Fibroblast of the aortic adventitia (primary cell): Measurements from ENCODE around the gene CHTF8. TPM values are rescaled to one million over a fixed set of nuclear protein-coding genes. Genes with fewer than 3 reads are reported as not detected.
A peak's percentile ranks its signal among the peaks of the same experiment; 100 is the strongest.

ENCODE experiments used
- DNase-seq: peaks from one replicate; pipeline ENCODE4 v3.0.0-alpha.2; 2010; ENCODE audit warnings: low read depth
- H3K4me3 ChIP-seq: 2 replicates; pipeline ENCODE4 v1.5.1; 2011; ENCODE audit warnings: low read depth, mild to moderate bottlenecking, control low read depth, low read length, moderate library complexity
- total RNA-seq: library from RNA; depleted of rRNA; stranded (reverse); fragments of >200 nt; gene quantifications from 2 replicates; pipeline ENCODE4 v1.2.3, GENCODE V29; 2012; ENCODE audit warnings: low replicate concordance
- TF ChIP-seq, protein P1 (sequence below): IDR thresholded peaks from 2 replicates; pipeline ENCODE4 v1.5.1; 2011; ENCODE audit warnings: mild to moderate bottlenecking, low read length, control low read depth, inconsistent platforms; ENCODE audit not compliant: insufficient read depth

The CHTF8 gene
- total RNA-seq, 1 donor, result 90.6 TPM

DNA sequence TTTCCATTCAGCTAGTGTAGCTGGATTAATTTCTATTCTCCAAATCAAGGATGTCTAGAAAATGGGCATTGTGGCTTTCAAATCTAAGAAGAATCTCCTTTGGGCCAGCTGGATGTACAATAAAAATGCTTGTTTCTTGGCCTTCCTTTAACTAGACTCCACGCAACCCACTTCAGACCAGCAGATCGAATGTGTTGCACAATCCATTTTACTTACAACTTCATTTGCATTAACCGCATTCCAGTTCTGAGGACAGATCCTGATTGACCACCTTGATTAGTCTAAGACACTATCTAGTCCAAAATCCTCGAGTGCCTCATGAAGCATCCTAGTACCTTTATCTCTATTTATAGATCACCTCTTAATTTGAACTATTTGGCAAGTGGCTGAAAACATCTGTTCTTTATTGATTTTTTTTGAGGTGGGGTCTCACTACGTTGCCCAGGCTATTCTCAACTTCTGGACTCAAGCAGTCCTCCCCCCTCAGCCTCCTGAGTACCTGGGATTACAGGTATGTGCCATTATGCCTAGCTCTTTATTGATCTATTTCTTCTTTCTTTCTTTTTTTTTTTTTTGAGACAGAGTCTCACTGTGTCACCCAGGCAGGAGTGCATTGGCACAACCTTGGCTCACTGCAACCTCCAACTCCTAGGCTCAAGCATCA is 47.2 kb downstream of the CHTF8 start:
- H3K4me3 ChIP-seq, result no peak overlapping the region
- TF ChIP-seq, protein P1, sequence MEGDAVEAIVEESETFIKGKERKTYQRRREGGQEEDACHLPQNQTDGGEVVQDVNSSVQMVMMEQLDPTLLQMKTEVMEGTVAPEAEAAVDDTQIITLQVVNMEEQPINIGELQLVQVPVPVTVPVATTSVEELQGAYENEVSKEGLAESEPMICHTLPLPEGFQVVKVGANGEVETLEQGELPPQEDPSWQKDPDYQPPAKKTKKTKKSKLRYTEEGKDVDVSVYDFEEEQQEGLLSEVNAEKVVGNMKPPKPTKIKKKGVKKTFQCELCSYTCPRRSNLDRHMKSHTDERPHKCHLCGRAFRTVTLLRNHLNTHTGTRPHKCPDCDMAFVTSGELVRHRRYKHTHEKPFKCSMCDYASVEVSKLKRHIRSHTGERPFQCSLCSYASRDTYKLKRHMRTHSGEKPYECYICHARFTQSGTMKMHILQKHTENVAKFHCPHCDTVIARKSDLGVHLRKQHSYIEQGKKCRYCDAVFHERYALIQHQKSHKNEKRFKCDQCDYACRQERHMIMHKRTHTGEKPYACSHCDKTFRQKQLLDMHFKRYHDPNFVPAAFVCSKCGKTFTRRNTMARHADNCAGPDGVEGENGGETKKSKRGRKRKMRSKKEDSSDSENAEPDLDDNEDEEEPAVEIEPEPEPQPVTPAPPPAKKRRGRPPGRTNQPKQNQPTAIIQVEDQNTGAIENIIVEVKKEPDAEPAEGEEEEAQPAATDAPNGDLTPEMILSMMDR, result no peak
- DNase-seq, result no peak

DNA sequence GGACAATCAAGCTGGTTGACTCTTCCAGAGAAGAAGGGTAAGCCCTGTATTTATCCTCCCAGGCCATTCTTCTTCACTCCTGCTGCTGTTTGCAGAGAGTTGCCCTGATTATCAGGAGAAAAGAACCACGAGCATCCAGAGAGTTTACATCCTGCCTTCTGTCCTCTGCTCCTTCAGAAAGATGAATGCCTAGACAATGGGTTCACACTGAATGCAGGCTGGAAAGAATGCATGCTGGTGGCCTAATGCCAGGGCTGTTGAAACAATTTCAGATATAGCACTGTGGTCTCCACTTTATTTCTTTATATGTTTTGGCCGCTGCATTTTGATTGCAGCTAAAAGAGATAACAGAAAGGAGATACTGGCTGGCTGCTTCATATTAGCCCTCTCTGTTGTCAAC is 48.1 kb downstream of the CHTF8 start:
- TF ChIP-seq, protein P1, result no peak
- no peak overlapping the region for H3K4me3 ChIP-seq
- DNase-seq, result peak; percentile 91

DNA sequence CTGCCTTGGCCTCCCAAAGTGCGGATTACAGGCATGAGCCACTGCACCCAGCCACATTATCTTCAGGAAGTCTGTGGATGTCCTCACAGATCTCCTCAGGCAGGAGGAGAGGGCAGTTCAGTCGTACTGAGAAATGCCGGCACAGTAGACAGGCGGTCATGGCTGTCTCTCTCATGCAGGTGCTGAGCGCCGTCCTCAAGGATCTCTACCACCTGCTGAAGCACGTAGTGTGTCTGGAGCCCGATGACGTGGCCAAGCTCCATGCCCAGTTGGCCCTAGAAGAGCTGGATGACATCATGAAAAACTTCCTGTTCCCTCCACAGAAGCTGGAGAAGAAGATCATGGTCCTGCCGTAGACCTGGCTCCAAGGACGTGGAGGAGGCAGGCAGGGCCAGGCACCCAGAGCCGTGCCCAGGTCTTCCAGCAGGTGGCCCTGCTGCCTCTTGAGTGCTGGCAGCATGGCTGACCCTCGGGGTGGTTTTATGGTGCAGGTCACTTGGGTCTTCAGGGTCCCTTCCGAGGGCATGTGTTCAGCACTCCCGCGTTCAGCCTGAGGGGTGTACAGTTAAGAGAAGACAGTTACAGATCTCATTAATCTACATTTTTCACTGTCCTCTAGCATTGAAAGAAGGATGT is 49.0 kb downstream of the CHTF8 start:
- TF ChIP-seq, protein P1, result no peak
- no peak overlapping the region for H3K4me3 ChIP-seq

DNA sequence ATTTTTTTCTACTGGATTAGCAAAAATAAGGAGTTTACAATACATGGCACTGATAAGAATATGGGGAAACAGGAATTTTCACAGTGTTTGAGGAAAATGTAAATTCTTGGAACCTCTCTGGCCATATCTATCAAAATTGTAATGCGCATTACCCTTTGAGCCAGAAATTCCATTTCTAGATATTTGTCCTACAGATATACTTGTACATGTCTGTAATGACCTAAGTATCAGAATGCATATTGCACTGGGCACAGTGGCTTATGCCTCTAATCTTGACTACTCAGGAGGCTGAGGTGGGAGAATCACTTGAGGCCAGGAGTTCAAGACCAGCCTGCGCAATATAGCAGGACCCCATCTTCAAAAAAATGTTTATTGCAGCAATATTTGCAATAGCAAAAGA is 52.7 kb downstream of the CHTF8 start:
- no peak for DNase-seq
- TF ChIP-seq, protein P1, result no peak
- H3K4me3 ChIP-seq, result no peak overlapping the region

More for the DNA sequence above, 49.0 kb downstream of the CHTF8 start:
- DNase-seq, result no peak

DNA sequence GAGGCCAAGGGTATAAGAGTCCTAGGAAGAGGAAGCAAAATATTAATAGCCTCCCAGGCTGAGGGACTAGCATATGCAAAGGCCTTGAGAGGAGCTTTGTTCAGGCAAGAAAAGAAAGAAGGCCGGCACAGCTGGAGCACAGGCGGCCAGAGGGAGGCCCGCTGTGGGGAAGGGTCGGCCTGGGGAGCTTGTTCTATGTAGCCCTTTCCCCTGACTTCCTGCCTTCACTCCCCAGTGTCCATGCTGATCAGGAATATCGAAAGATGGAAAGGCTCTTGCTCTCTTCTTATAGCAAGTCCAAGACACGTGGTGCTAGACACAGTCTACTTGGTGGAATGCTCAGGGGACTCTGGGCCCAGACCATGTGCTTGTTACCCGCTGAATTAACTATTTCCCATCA is 54.3 kb downstream of the CHTF8 start:
- DNase-seq, result no peak
- TF ChIP-seq, protein P1, result no peak
- H3K4me3 ChIP-seq, result no peak overlapping the region

DNA sequence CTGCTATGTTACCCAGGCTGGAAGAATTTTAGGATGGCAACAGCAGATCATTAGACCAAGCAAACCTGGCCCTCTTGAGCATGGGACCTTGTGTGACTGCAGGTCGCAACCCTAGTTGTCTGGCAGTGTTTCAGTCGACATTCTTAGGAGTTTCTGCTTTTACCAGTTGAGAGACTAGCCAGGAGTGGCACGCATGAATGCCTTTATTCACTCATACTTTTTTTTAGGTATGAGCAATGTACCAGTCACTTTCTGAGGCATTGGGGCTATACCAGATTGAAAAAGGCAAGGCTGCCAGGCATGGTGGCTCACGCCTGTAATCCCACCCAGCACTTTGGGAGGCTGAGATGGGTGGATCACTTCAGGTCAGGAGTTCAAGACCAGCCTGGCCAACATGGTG is 55.1 kb downstream of the CHTF8 start:
- TF ChIP-seq, protein P1, result no peak
- no peak overlapping the region for H3K4me3 ChIP-seq
- DNase-seq, result peak; percentile 62
